Measurements from ENCODE around the gene KIAA1217.

Gene KIAA1217

GRCh38 chr10:24307116-24307515 is 98.2 kb downstream of the KIAA1217 start:
- Histone ChIP-seq H3K36me3 (ENCODE audit: control insufficient read depth, insufficient read depth, low read length) (no peaks in the 10 kb centered on the region), H3K9ac (ENCODE audit: low read length) (no peak overlapping the region), H3K27me3 (ENCODE audit: control insufficient read depth, insufficient read depth, low read length) (no peaks in the 10 kb centered on the region), H3K4me1 (ENCODE audit: control insufficient read depth, insufficient read depth, low read length) (no peaks in the 10 kb centered on the region), H3K9me3 (ENCODE audit: control insufficient read depth, low read length) (no peaks in the 10 kb centered on the region), H3K4me3 (ENCODE audit: low read length) (no peak overlapping the region)

DNA sequence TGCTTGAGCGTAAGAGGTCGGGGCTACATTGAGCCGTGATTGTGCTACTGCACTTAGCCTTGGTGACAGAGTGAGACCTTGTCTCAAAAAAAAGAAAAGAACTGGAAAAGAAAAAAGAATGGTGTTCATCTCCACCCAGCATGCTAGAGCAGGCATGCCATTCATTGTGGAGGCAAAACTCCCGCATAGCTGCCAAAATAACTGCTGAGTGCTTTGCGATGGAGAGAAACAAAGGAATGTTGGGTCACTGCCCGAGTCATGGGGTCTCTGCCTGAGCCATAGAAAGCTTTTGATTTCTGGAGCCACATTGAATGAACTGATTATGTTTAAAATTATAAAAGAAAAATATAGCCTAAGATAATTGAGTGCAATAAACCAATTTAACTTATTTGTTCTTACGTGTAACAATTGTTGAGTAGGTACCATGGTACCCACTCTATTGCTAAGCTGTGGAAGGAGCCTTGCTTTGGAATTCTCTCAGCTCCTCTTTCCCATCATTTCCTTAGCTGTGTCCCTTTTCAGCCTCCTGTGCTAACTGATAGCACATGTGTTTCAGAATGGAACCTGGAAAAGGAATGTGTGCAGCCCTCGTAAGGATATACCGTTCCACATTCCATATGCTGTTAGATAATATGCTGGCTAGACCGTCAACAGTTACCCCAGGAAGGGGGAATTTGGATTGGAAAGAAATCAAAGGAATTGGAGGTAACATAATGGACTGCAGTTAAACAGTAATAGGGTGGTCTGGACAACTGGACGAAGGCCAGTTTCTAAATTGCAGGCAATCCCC is 99.0 kb downstream of the KIAA1217 start:
- H3K9ac ChIP-seq (ENCODE audit: low read length), result no peak overlapping the region
- H3K27me3 ChIP-seq (ENCODE audit: control insufficient read depth, insufficient read depth, low read length), result no peaks in the 10 kb centered on the region
- H3K9me3 ChIP-seq (ENCODE audit: control insufficient read depth, low read length), result no peaks in the 10 kb centered on the region
- H3K36me3 ChIP-seq (ENCODE audit: control insufficient read depth, insufficient read depth, low read length), result no peaks in the 10 kb centered on the region
- no peaks in the 10 kb centered on the region for H3K4me1 ChIP-seq (ENCODE audit: control insufficient read depth, insufficient read depth, low read length)
- H3K4me3 ChIP-seq (ENCODE audit: low read length), result no peak overlapping the region

GRCh38 chr10:24310104-24310503 is 101.2 kb downstream of the KIAA1217 start:
- no peak overlapping the region for H3K4me3 ChIP-seq (ENCODE audit: low read length)
- no peaks in the 10 kb centered on the region for H3K36me3 ChIP-seq (ENCODE audit: control insufficient read depth, insufficient read depth, low read length)

DNA sequence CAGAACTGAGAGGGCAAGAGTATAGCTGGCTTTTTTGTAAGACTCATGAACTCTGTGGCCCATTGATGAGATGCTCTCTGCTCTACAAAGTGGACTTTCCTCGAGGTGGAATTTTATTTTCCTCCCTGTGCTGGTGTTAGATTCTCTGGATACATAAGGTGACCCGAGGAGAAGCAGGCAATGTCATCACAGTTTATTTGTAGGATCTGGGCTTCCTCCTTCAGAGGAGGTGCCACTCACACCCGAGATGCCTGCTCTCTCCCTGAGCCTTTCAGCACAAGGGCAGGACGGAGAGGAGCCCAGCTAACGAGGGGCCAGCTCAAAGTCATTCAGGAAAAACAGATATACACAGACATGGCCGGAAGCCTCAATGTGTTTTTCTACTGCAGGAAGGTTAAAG is 103.0 kb downstream of the KIAA1217 start:
- no peak overlapping the region for H3K4me3 ChIP-seq (ENCODE audit: low read length)
- no peaks in the 10 kb centered on the region for H3K36me3 ChIP-seq (ENCODE audit: control insufficient read depth, insufficient read depth, low read length)
- no peaks in the 10 kb centered on the region for H3K27me3 ChIP-seq (ENCODE audit: control insufficient read depth, insufficient read depth, low read length)
- H3K9me3 ChIP-seq (ENCODE audit: control insufficient read depth, low read length), result no peaks in the 10 kb centered on the region
- no peak overlapping the region for H3K9ac ChIP-seq (ENCODE audit: low read length)
- peaks cover 5% of the 10 kb centered on the region for H3K4me1 ChIP-seq (ENCODE audit: control insufficient read depth, insufficient read depth, low read length)

More at GRCh38 chr10:24310104-24310503, 101.2 kb downstream of the KIAA1217 start:
- no peaks in the 10 kb centered on the region for H3K9me3 ChIP-seq (ENCODE audit: control insufficient read depth, low read length)
- H3K27me3 ChIP-seq (ENCODE audit: control insufficient read depth, insufficient read depth, low read length), result no peaks in the 10 kb centered on the region
- no peak overlapping the region for H3K9ac ChIP-seq (ENCODE audit: low read length)
- H3K4me1 ChIP-seq (ENCODE audit: control insufficient read depth, insufficient read depth, low read length), result peaks cover 5% of the 10 kb centered on the region

DNA sequence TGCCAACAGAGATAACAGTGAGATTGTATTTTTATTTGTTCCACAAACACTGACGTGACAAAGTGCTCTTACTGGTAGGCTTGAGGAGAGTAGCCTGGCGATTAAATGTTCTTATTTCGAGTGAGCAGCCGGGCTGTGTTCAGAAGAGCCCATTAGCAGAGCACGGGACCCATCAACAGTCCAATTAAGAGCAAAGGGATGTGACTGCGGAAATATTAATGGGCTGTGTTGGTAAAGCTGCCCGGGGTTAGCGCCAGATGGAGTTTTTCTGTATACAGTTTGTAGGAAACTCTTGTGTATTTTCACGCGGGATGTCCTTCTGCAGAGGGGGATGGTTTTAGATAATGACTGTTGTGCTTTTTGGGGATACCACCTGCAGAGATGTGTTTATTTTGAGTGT is 104.3 kb downstream of the KIAA1217 start:
- Histone ChIP-seq H3K36me3 (ENCODE audit: control insufficient read depth, insufficient read depth, low read length) (no peaks in the 10 kb centered on the region), H3K9ac (ENCODE audit: low read length) (no peak overlapping the region), H3K9me3 (ENCODE audit: control insufficient read depth, low read length) (no peaks in the 10 kb centered on the region)

GRCh38 chr10:24315211-24315610 is 106.3 kb downstream of the KIAA1217 start:
- H3K36me3 ChIP-seq (ENCODE audit: control insufficient read depth, insufficient read depth, low read length), result no peaks in the 10 kb centered on the region
- H3K9ac ChIP-seq (ENCODE audit: low read length), result no peak overlapping the region
- no peak overlapping the region for H3K4me3 ChIP-seq (ENCODE audit: low read length)
- no peaks in the 10 kb centered on the region for H3K27me3 ChIP-seq (ENCODE audit: control insufficient read depth, insufficient read depth, low read length)
- peaks cover 11% of the 10 kb centered on the region for H3K4me1 ChIP-seq (ENCODE audit: control insufficient read depth, insufficient read depth, low read length)
- no peaks in the 10 kb centered on the region for H3K9me3 ChIP-seq (ENCODE audit: control insufficient read depth, low read length)

More for the DNA sequence above, 104.3 kb downstream of the KIAA1217 start:
- H3K27me3 ChIP-seq (ENCODE audit: control insufficient read depth, insufficient read depth, low read length), result no peaks in the 10 kb centered on the region
- H3K4me3 ChIP-seq (ENCODE audit: low read length), result no peak overlapping the region
- H3K4me1 ChIP-seq (ENCODE audit: control insufficient read depth, insufficient read depth, low read length), result peaks cover 7% of the 10 kb centered on the region

DNA sequence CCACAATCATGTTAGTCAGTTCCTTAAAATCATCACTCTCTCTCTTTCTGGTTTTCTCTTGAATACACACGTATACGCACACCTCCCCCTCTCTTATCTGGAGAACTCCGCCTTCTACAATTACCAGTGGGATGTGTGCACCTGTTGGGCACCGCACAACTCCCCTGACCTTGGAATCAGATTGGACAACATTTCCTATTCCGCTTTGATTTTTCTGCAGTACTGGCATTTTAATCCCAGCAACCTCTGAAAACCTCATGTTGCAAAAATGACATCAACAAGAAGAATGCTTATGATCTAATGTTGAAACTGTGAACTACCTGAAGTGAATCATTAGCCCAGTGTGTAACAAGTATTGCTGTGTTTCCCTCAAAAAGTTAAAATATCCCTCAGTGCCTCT is 109.6 kb downstream of the KIAA1217 start:
- H3K36me3 ChIP-seq (ENCODE audit: control insufficient read depth, insufficient read depth, low read length), result no peaks in the 10 kb centered on the region

GRCh38 chr10:24320373-24320772 is 111.4 kb downstream of the KIAA1217 start:
- H3K4me1 ChIP-seq (ENCODE audit: control insufficient read depth, insufficient read depth, low read length), result peaks cover 6% of the 10 kb centered on the region
- H3K9me3 ChIP-seq (ENCODE audit: control insufficient read depth, low read length), result no peaks in the 10 kb centered on the region
- H3K27me3 ChIP-seq (ENCODE audit: control insufficient read depth, insufficient read depth, low read length), result no peaks in the 10 kb centered on the region
- H3K4me3 ChIP-seq (ENCODE audit: low read length), result no peak overlapping the region
- H3K36me3 ChIP-seq (ENCODE audit: control insufficient read depth, insufficient read depth, low read length), result no peaks in the 10 kb centered on the region
- H3K9ac ChIP-seq (ENCODE audit: low read length), result no peak overlapping the region

More for the DNA sequence above, 109.6 kb downstream of the KIAA1217 start:
- H3K9ac ChIP-seq (ENCODE audit: low read length), result no peak overlapping the region
- no peak overlapping the region for H3K4me3 ChIP-seq (ENCODE audit: low read length)
- no peaks in the 10 kb centered on the region for H3K9me3 ChIP-seq (ENCODE audit: control insufficient read depth, low read length)
- H3K27me3 ChIP-seq (ENCODE audit: control insufficient read depth, insufficient read depth, low read length), result no peaks in the 10 kb centered on the region
- H3K4me1 ChIP-seq (ENCODE audit: control insufficient read depth, insufficient read depth, low read length), result peaks cover 6% of the 10 kb centered on the region

DNA sequence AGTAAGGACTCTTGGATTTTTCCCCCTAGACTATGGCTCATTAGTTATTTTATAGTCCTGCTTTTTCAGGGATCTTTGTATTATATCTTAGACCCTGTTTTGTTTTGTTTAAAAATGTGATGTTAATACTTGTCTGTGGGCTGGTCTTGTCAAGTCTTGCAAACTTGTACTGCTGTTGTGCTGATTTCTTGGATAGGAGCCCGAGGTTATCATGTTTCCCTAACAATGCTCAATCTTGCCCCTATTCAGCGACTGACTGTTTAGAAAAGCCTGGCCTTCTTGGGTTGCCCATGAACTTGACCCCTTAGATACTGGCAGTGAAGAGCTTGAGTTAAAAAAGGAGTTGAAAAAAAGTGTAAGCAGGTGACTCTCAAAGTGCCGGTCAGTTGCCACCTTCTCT is 115.7 kb downstream of the KIAA1217 start:
- Histone ChIP-seq H3K9me3 (ENCODE audit: control insufficient read depth, low read length) (no peaks in the 10 kb centered on the region), H3K4me3 (ENCODE audit: low read length) (no peak overlapping the region), H3K27me3 (ENCODE audit: control insufficient read depth, insufficient read depth, low read length) (no peaks in the 10 kb centered on the region), H3K4me1 (ENCODE audit: control insufficient read depth, insufficient read depth, low read length) (no peaks in the 10 kb centered on the region), H3K36me3 (ENCODE audit: control insufficient read depth, insufficient read depth, low read length) (no peaks in the 10 kb centered on the region), H3K9ac (ENCODE audit: low read length) (no peak overlapping the region)

- Histone ChIP-seq H3K4me3 (ENCODE audit: low read length) (no peak overlapping the region), H3K36me3 (ENCODE audit: control insufficient read depth, insufficient read depth, low read length) (no peaks in the 10 kb centered on the region), H3K9ac (ENCODE audit: low read length) (no peak overlapping the region), H3K4me1 (ENCODE audit: control insufficient read depth, insufficient read depth, low read length) (peaks cover 11% of the 10 kb centered on the region), H3K9me3 (ENCODE audit: control insufficient read depth, low read length) (no peaks in the 10 kb centered on the region), H3K27me3 (ENCODE audit: control insufficient read depth, insufficient read depth, low read length) (no peaks in the 10 kb centered on the region)
These were observed 122.5 kb downstream of the KIAA1217 start for GRCh38 chr10:24331457-24331856.

- Histone ChIP-seq H3K27me3 (ENCODE audit: control insufficient read depth, insufficient read depth, low read length) (no peaks in the 10 kb centered on the region), H3K4me1 (ENCODE audit: control insufficient read depth, insufficient read depth, low read length) (peaks cover 11% of the 10 kb centered on the region), H3K36me3 (ENCODE audit: control insufficient read depth, insufficient read depth, low read length) (no peaks in the 10 kb centered on the region), H3K9me3 (ENCODE audit: control insufficient read depth, low read length) (no peaks in the 10 kb centered on the region), H3K9ac (ENCODE audit: low read length) (no peak overlapping the region), H3K4me3 (ENCODE audit: low read length) (no peak overlapping the region)
These were observed 124.8 kb downstream of the KIAA1217 start for GRCh38 chr10:24333736-24334135.

- no peak overlapping the region for H3K4me3 ChIP-seq (ENCODE audit: low read length)
- peaks cover 11% of the 10 kb centered on the region for H3K4me1 ChIP-seq (ENCODE audit: control insufficient read depth, insufficient read depth, low read length)
- H3K36me3 ChIP-seq (ENCODE audit: control insufficient read depth, insufficient read depth, low read length), result no peaks in the 10 kb centered on the region
- H3K9ac ChIP-seq (ENCODE audit: low read length), result no peak overlapping the region
- no peaks in the 10 kb centered on the region for H3K27me3 ChIP-seq (ENCODE audit: control insufficient read depth, insufficient read depth, low read length)
- no peaks in the 10 kb centered on the region for H3K9me3 ChIP-seq (ENCODE audit: control insufficient read depth, low read length)
These were observed 125.5 kb downstream of the KIAA1217 start for GRCh38 chr10:24334279-24334939.

Data from mucosa of stomach (tissue), 1 donor.